Choroid plexus epithelial cell (primary cell): Measurements from ENCODE around the gene CATSPERZ.

ENCODE experiments used
- DNase-seq: peaks from one replicate; pipeline ENCODE4 v3.0.0-alpha.2; 2010; ENCODE audit warnings: low read depth
- H3K4me3 ChIP-seq: 2 replicates; pipeline ENCODE4 v1.5.1; 2011; ENCODE audit warnings: low read depth, mild to moderate bottlenecking, control low read depth, low read length, moderate library complexity
- TF ChIP-seq, protein P1 (sequence below): conservative IDR thresholded peaks from 2 replicates; pipeline ENCODE4 v1.5.1; 2011; ENCODE audit warnings: low read depth, mild to moderate bottlenecking, control low read depth, inconsistent platforms, low read length, moderate library complexity

The CATSPERZ gene

DNA sequence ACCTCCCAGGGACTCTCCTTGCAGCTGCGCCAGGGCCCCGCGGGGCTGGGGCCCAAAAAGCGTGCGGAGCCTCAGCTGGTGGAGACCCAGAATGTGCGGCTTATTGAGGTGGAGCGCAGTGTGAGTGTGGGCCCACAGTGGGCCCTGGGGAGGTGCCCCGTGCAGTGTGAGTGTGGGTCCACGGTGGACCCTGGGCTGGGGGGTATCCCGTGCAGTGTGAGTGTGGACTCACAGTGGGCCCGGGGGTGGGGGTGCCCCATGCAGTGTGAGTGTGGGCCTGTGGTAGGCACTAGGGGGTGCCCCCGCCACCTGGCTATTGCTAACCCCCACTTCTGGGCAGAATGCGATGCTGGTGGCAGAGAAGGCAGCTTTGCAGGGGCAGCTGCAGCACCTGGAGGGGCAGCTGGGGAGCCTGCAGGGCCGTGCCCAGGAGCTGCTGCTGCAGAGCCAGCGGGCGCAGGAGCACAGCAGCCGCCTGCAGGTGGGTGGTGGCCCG lies 51.0 kb downstream of the CATSPERZ start:
- DNase-seq = no peak
- no peak overlapping the region for H3K4me3 ChIP-seq
- TF ChIP-seq, protein P1, sequence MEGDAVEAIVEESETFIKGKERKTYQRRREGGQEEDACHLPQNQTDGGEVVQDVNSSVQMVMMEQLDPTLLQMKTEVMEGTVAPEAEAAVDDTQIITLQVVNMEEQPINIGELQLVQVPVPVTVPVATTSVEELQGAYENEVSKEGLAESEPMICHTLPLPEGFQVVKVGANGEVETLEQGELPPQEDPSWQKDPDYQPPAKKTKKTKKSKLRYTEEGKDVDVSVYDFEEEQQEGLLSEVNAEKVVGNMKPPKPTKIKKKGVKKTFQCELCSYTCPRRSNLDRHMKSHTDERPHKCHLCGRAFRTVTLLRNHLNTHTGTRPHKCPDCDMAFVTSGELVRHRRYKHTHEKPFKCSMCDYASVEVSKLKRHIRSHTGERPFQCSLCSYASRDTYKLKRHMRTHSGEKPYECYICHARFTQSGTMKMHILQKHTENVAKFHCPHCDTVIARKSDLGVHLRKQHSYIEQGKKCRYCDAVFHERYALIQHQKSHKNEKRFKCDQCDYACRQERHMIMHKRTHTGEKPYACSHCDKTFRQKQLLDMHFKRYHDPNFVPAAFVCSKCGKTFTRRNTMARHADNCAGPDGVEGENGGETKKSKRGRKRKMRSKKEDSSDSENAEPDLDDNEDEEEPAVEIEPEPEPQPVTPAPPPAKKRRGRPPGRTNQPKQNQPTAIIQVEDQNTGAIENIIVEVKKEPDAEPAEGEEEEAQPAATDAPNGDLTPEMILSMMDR = no peak

DNA sequence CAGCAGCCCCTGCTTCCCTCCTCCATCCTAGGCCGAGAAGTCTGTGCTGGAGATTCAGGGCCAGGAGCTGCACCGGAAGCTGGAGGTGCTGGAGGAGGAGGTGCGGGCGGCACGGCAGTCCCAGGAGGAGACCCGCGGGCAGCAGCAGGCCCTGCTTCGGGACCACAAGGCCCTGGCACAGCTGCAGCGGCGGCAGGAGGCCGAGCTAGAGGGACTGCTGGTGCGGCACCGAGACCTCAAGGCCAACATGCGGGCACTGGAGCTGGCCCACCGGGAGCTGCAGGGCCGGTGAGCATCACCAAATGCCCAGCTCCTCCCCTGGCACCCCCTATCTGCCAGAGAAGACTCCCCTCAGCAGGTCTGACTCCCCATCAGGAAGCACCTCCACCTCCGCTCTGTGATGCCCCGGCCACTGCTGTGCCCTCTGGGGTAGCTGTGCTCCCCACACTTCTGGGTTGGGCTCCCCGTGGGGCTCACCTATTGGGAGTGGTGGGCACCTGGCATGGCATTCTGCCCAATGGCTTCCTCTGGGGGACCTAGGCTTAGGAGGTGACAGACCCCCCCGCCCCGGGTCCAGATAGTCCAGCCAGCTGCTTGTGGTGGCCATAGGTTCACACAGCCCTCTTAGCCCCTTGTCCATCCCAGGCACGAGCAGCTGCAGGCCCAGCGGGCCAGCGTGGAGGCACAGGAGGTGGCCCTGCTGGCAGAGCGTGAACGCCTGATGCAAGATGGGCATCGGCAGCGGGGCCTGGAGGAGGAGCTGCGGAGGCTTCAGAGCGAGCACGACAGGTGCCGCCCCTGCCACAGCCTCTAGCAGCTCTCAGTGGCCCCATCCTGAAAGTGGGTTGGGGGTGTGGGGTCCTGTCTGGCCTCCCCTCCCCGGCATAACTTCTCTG lies 52.2 kb downstream of the CATSPERZ start:
- DNase-seq = no peak
- TF ChIP-seq, protein P1 = no peak
- no peak overlapping the region for H3K4me3 ChIP-seq

DNA sequence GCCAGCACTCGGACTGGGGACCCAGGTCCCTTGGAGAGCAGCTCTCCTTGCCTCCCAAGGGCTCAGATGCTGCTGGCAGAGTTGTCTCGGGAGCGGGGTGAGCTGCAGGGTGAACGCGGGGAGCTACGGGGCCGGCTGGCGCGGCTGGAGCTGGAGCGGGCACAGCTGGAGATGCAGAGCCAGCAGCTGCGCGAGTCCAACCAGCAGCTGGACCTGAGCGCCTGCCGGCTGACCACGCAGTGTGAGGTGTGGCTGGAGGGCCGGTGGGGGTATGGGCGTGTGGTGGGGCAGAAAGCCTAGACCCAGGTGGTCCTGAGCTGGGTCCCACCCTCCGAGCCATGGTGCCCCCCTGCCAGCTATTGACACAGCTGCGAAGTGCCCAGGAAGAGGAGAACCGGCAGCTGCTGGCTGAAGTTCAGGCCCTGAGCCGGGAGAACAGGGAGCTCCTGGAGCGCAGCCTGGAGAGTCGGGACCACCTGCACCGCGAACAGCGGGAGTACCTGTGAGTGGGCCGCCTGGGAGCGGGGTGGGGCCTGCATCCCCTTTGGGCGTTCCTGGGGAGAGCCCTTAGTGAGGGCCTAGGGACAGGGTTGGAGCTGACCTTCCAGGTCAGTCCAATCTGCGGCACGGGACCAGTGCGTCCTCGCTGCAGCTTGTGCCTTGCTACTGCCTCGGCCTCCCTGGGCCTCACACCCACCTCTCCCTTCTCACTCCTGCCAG lies 53.0 kb downstream of the CATSPERZ start:
- H3K4me3 ChIP-seq = no peak overlapping the region
- DNase-seq = no peak
- TF ChIP-seq, protein P1 = no peak

DNA sequence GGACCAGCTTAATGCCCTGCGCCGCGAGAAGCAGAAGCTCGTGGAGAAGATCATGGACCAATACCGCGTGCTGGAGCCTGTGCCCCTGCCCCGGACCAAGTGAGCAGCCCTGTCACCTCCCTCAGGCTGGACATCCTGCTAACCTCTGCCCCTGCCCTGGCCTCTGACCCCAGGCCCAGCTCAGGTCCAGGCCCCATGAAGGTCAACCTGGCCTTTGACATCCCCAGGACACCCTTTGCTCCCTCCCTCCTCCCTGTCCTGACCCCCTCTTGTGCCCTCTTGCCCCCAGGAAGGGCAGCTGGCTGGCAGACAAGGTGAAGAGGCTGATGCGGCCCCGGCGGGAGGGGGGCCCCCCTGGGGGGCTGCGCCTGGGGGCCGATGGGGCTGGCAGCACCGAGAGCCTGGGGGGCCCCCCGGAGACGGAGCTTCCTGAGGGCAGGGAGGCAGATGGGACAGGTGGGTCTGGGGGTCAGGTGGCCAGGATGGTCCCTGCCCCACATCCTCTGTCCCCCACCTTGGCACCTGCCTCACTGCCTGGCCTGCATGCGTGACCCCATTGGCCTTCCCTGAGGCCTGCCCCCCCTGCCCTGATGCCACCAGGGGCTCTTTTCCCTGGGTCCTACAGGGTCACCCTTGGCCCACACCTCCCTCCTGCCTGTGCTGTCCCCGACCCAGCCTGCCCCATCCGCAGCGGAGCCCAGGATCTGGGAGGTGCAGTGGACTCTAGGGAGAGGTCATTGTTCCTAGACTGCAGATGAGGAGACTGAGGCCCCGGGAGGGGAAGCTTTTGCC lies 53.8 kb downstream of the CATSPERZ start:
- TF ChIP-seq, protein P1 = no peak
- no peak for DNase-seq
- H3K4me3 ChIP-seq = no peak overlapping the region
